Measurements from ENCODE around the gene CPLX1. TPM values are rescaled to one million over a fixed set of nuclear protein-coding genes. Genes with fewer than 3 reads are reported as not detected.
"Not testable (repeated sequence)": the region's sequence is repeated elsewhere in the genome, so short reads cannot be mapped to it uniquely, and the experiment has no call there.

CPLX1 gene
- total RNA-seq, 1 donor from 2014 or later, result 0.46 TPM

GRCh38 chr4:777520-778262 lies 48.2 kb downstream of the CPLX1 start:
- no peak for TF ChIP-seq CTCF (IDR thresholded peaks at IDR 0.05; ENCODE audit: unreplicated experiment)
- H3K36me3 Mint-ChIP-seq (ENCODE audit: low read depth, unreplicated experiment), result peaks cover 45% of the 10 kb centered on the region
- H3K27ac Mint-ChIP-seq (ENCODE audit: unreplicated experiment), result no peak overlapping the region
- peaks cover 33% of the 10 kb centered on the region for H3K4me1 Mint-ChIP-seq (ENCODE audit: unreplicated experiment)
- no peaks in the 10 kb centered on the region for H3K9me3 Mint-ChIP-seq (ENCODE audit: unreplicated experiment)
- H3K27me3 Mint-ChIP-seq (ENCODE audit: unreplicated experiment), result peaks cover 22% of the 10 kb centered on the region
- DNase-seq (ENCODE audit: low spot score), result no peak
- peak overlapping the region; percentile 65 for H3K4me3 Mint-ChIP-seq (ENCODE audit: unreplicated experiment)

- DNase-seq (ENCODE audit: low spot score), result no peak
- Mint-ChIP-seq H3K36me3 (ENCODE audit: low read depth, unreplicated experiment) (peaks cover 47% of the 10 kb centered on the region), H3K27ac (ENCODE audit: unreplicated experiment) (no peak overlapping the region), H3K4me3 (ENCODE audit: unreplicated experiment) (peak overlapping the region; percentile 68), H3K4me1 (ENCODE audit: unreplicated experiment) (peaks cover 29% of the 10 kb centered on the region), H3K9me3 (ENCODE audit: unreplicated experiment) (no peaks in the 10 kb centered on the region), H3K27me3 (ENCODE audit: unreplicated experiment) (peaks cover 19% of the 10 kb centered on the region)
- TF ChIP-seq CTCF (IDR thresholded peaks at IDR 0.05; ENCODE audit: unreplicated experiment), result no peak
These were observed 49.0 kb downstream of the CPLX1 start for GRCh38 chr4:776743-777441.

- not testable (repeated sequence) for H3K27ac Mint-ChIP-seq (ENCODE audit: unreplicated experiment); DNase-seq (ENCODE audit: low spot score); H3K9me3 Mint-ChIP-seq (ENCODE audit: unreplicated experiment)
- H3K36me3 Mint-ChIP-seq (ENCODE audit: low read depth, unreplicated experiment), result peaks cover 51% of the 10 kb centered on the region
- peaks cover 26% of the 10 kb centered on the region for H3K4me1 Mint-ChIP-seq (ENCODE audit: unreplicated experiment)
- peaks cover 12% of the 10 kb centered on the region for H3K27me3 Mint-ChIP-seq (ENCODE audit: unreplicated experiment)
- H3K4me3 Mint-ChIP-seq (ENCODE audit: unreplicated experiment), result peak overlapping the region; percentile 81
These were observed 50.4 kb downstream of the CPLX1 start for GRCh38 chr4:775485-775884.

- Mint-ChIP-seq H3K4me3 (ENCODE audit: unreplicated experiment) (peak overlapping the region; percentile 66), H3K27ac (ENCODE audit: unreplicated experiment) (peak overlapping the region; percentile 48), H3K4me1 (ENCODE audit: unreplicated experiment) (peaks cover 17% of the 10 kb centered on the region), H3K36me3 (ENCODE audit: low read depth, unreplicated experiment) (peaks cover 53% of the 10 kb centered on the region)
- not testable (repeated sequence) for DNase-seq (ENCODE audit: low spot score); H3K27me3 Mint-ChIP-seq (ENCODE audit: unreplicated experiment); H3K9me3 Mint-ChIP-seq (ENCODE audit: unreplicated experiment)
These were observed 51.4 kb downstream of the CPLX1 start for GRCh38 chr4:774419-775092.

- peaks cover 16% of the 10 kb centered on the region for H3K4me1 Mint-ChIP-seq (ENCODE audit: unreplicated experiment)
- H3K27me3 Mint-ChIP-seq (ENCODE audit: unreplicated experiment), result peaks cover 6% of the 10 kb centered on the region
- H3K27ac Mint-ChIP-seq (ENCODE audit: unreplicated experiment), result no peak overlapping the region
- peaks cover 51% of the 10 kb centered on the region for H3K36me3 Mint-ChIP-seq (ENCODE audit: low read depth, unreplicated experiment)
- H3K4me3 Mint-ChIP-seq (ENCODE audit: unreplicated experiment), result no peak overlapping the region
- TF ChIP-seq CTCF (IDR thresholded peaks at IDR 0.05; ENCODE audit: unreplicated experiment), result no peak
- H3K9me3 Mint-ChIP-seq (ENCODE audit: unreplicated experiment), result no peaks in the 10 kb centered on the region
- no peak for DNase-seq (ENCODE audit: low spot score)
These were observed 52.7 kb downstream of the CPLX1 start for GRCh38 chr4:773214-773613.

Measured in endothelial cell (in vitro differentiated cells).